Measurements from ENCODE around the gene EXOC6B.

The EXOC6B gene

GRCh38 chr2:72211350-72211749 is 614.5 kb downstream of the EXOC6B start:
- no peak for DNase-seq (ENCODE audit: low read depth in 2 of 2)

- no peak for DNase-seq (ENCODE audit: low read depth in 2 of 2)
Measured at GRCh38 chr2:72210470-72210869, 615.4 kb downstream of the EXOC6B start.

GRCh38 chr2:72208225-72208624 is 617.6 kb downstream of the EXOC6B start:
- no peak for DNase-seq (ENCODE audit: low read depth in 2 of 2)

GRCh38 chr2:72207334-72207733 is 618.5 kb downstream of the EXOC6B start:
- no peak for DNase-seq (ENCODE audit: low read depth in 2 of 2)

GRCh38 chr2:72205504-72205881 is 620.3 kb downstream of the EXOC6B start:
- no peak for DNase-seq (ENCODE audit: low read depth in 2 of 2)

- DNase-seq (ENCODE audit: low read depth in 2 of 2) = no peak
Measured at GRCh38 chr2:72204786-72205503, 620.9 kb downstream of the EXOC6B start.

- DNase-seq (ENCODE audit: low read depth in 2 of 2) = no peak
Measured at GRCh38 chr2:72204156-72204785, 621.6 kb downstream of the EXOC6B start.

GRCh38 chr2:72198532-72199241 is 627.1 kb downstream of the EXOC6B start:
- DNase-seq (ENCODE audit: low read depth in 2 of 2) = no peak

GRCh38 chr2:72193723-72194122 is 632.1 kb downstream of the EXOC6B start:
- no peak for DNase-seq (ENCODE audit: low read depth in 2 of 2)

- DNase-seq (ENCODE audit: low read depth in 2 of 2) = no peak
Measured at GRCh38 chr2:72191441-72191840, 634.4 kb downstream of the EXOC6B start.

GRCh38 chr2:72185206-72185605 is 640.6 kb downstream of the EXOC6B start:
- no peak for DNase-seq (ENCODE audit: low read depth in 2 of 2)

- DNase-seq (ENCODE audit: low read depth in 2 of 2) = no peak
Measured at GRCh38 chr2:72183466-72183865, 642.4 kb downstream of the EXOC6B start.

GRCh38 chr2:72183016-72183415 is 642.8 kb downstream of the EXOC6B start:
- no peak for DNase-seq (ENCODE audit: low read depth in 2 of 2)

GRCh38 chr2:72182547-72182946 is 643.3 kb downstream of the EXOC6B start:
- DNase-seq (ENCODE audit: low read depth in 2 of 2) = no peak

- DNase-seq (ENCODE audit: low read depth in 2 of 2) = no peak
Measured at GRCh38 chr2:72181616-72182015, 644.2 kb downstream of the EXOC6B start.

- DNase-seq (ENCODE audit: low read depth in 2 of 2) = no peak
Measured at GRCh38 chr2:72180351-72180750, 645.5 kb downstream of the EXOC6B start.

- no peak for DNase-seq (ENCODE audit: low read depth in 2 of 2)
Measured at GRCh38 chr2:72178551-72178950, 647.3 kb downstream of the EXOC6B start.

GRCh38 chr2:72176281-72176680 is 649.6 kb downstream of the EXOC6B start:
- no peak for DNase-seq (ENCODE audit: low read depth in 2 of 2)

GRCh38 chr2:72175636-72176035 is 650.2 kb downstream of the EXOC6B start:
- no peak for DNase-seq (ENCODE audit: low read depth in 2 of 2)

- DNase-seq (ENCODE audit: low read depth in 2 of 2) = no peak
Measured at GRCh38 chr2:72173640-72174321, 652.1 kb downstream of the EXOC6B start.

GRCh38 chr2:72172478-72172877 is 653.4 kb downstream of the EXOC6B start:
- no peak for DNase-seq (ENCODE audit: low read depth in 2 of 2)

- DNase-seq (ENCODE audit: low read depth in 2 of 2) = no peak
Measured at GRCh38 chr2:72166279-72166678, 659.6 kb downstream of the EXOC6B start.
